Stromal cell of bone marrow (primary cell): ENCODE results near the gene ENO1.

ENCODE experiments used
- DNase-seq: peaks from one replicate; pipeline ENCODE4 v3.0.0-alpha.2; 2012; ENCODE audit warnings: low read depth

Gene ENO1

GRCh38 chr1:8813016-8813763 lies 65.3 kb downstream of the ENO1 start:
- no peak for DNase-seq

- DNase-seq: no peak
Observed at GRCh38 chr1:8812081-8812480, 66.4 kb downstream of the ENO1 start.
